Esophagus squamous epithelium (tissue), 5 donors: ENCODE measurements around the gene CENPO. TPM values are rescaled to one million over a fixed set of nuclear protein-coding genes. Genes with fewer than 3 reads are reported as not detected.

Experiments used
- DNase-seq: peaks from one replicate; lab custom pipeline; 2025; lab: John Stamatoyannopoulos, UW
- H3K27ac ChIP-seq, 4 donors: fragments of 200-600 bp; sonication (generic); one replicate each; pipeline ENCODE4 v1.5.1; 2016 to 2019; ENCODE audit warnings: mild to moderate bottlenecking in 1 of 4
- H3K27me3 ChIP-seq, 4 donors: fragments of 200-600 bp; sonication (generic); 1 replicate in 3 of 4; 2 replicates in 1 of 4; pipeline versions ENCODE4 v1.5.1 to v1.6.0; 2017 to 2021; ENCODE audit warnings: antibody characterized with exemption in 1 of 4
- H3K36me3 ChIP-seq, 3 donors: fragments of 200-600 bp; sonication (generic); one replicate each; pipeline ENCODE4 v1.5.1; 2016 to 2019
- H3K4me1 ChIP-seq, 3 donors: fragments of 200-600 bp; sonication (generic); one replicate each; pipeline ENCODE4 v1.5.1; 2017 to 2019
- H3K4me3 ChIP-seq, 4 donors: fragments of 200-600 bp; sonication (generic); 1 replicate in 3 of 4; 2 replicates in 1 of 4; pipeline ENCODE4 v1.5.1; 2016 to 2019; ENCODE audit warnings: mild to moderate bottlenecking in 2 of 4, moderate library complexity in 1 of 4
- H3K9me3 ChIP-seq, 3 donors: fragments of 200-600 bp; sonication (generic); one replicate each; pipeline ENCODE4 v1.5.1; 2016 to 2019
- CTCF ChIP-seq, 6 experiments: fragments of 450-650 bp in 4 of 6; fragments of 200-600 bp in 2 of 6; sonication (generic) in 2 of 6; IDR thresholded peaks; one replicate each; pipeline ENCODE4 v1.5.1; 2016 to 2019; ENCODE audit warnings: antibody characterized with exemption in 6 of 6, mild to moderate bottlenecking in 4 of 6, moderate library complexity in 4 of 6
- POLR2A ChIP-seq, 4 donors: fragments of 450-650 bp; IDR thresholded peaks; one replicate each; pipeline ENCODE4 v1.6.1; 2017; ENCODE audit warnings: antibody characterized with exemption in 4 of 4, mild to moderate bottlenecking in 4 of 4, moderate library complexity in 3 of 4
- WGBS, 2 donors: methylation state at CpG; one replicate each; pipeline ENCODE4 v1.1.5; 2018; 5-methylcytosine and 5-hydroxymethylcytosine counted together
- intact Hi-C: fragments of 100-400 bp; cut with DNase I; formaldehyde crosslinking; loops from one replicate; pipeline ENCODE4 v1.15.0; 2022
- total RNA-seq, 4 donors: library from RNA; depleted of rRNA; stranded (reverse); fragments of >200 nt; gene quantifications; one replicate each; pipeline ENCODE4 v1.1.0, GENCODE V29; 2016
- donor health status: DM: yes; HTN: yes; CAD: no.

Gene CENPO
- total RNA-seq, 4 donors from 2014 or later: 3.5 to 12.2 (median 6.4) TPM

GRCh38 chr2:24853046-24853445 lies 59.8 kb downstream of the CENPO start:
- DNase-seq: no peak
- H3K27me3 ChIP-seq: no peaks in the 10 kb centered on the region
- H3K4me1 ChIP-seq: peaks cover 0 to 38% (median 7%) of the 10 kb centered on the region in 3 donors
- no peaks in the 10 kb centered on the region for H3K36me3 ChIP-seq
- no peaks in the 10 kb centered on the region for H3K9me3 ChIP-seq
- 93 to 96% methylated on average over 9 of the region's 9 CpGs for WGBS, 2 donors
- TF ChIP-seq CTCF (IDR thresholded peaks at IDR 0.05) (no peak), POLR2A (IDR thresholded peaks at IDR 0.05) (no peak)
- no peak overlapping the region for H3K27ac ChIP-seq
- intact Hi-C loops: no loop called here
- no peak overlapping the region for H3K4me3 ChIP-seq

- intact Hi-C loops: no loop called here
- DNase-seq: no peak
- Histone ChIP-seq H3K4me3 (no peak overlapping the region), H3K4me1 (peaks cover 0 to 38% (median 7%) of the 10 kb centered on the region in 3 donors), H3K36me3 (no peaks in the 10 kb centered on the region), H3K9me3 (no peaks in the 10 kb centered on the region), H3K27ac (peak overlapping the region in 3 of 4 donors; percentile 56 to 72 (median 61)), H3K27me3 (no peaks in the 10 kb centered on the region)
- TF ChIP-seq CTCF (IDR thresholded peaks at IDR 0.05): no peak
- no peak for TF ChIP-seq POLR2A (IDR thresholded peaks at IDR 0.05)
- 86 to 90% methylated on average over 3 of the region's 3 CpGs for WGBS, 2 donors
These were observed 60.8 kb downstream of the CENPO start for GRCh38 chr2:24853996-24854395.

- no peak for TF ChIP-seq POLR2A (IDR thresholded peaks at IDR 0.05)
- TF ChIP-seq CTCF (IDR thresholded peaks at IDR 0.05): no peak
- DNase-seq: no peak
- Histone ChIP-seq H3K9me3 (no peaks in the 10 kb centered on the region), H3K4me3 (no peak overlapping the region), H3K27me3 (no peaks in the 10 kb centered on the region), H3K36me3 (no peaks in the 10 kb centered on the region), H3K4me1 (peaks cover 0 to 37% (median 7%) of the 10 kb centered on the region in 3 donors), H3K27ac (peak overlapping the region in 3 of 4 donors; percentile 61 to 85 (median 69))
- 79 to 90% methylated on average over 7 to 8 of the region's 8 CpGs for WGBS, 2 donors
- intact Hi-C loops: no loop called here
These were observed 61.9 kb downstream of the CENPO start for GRCh38 chr2:24855022-24855622.

- H3K36me3 ChIP-seq: no peaks in the 10 kb centered on the region
- no peak overlapping the region for H3K4me3 ChIP-seq
- no peaks in the 10 kb centered on the region for H3K27me3 ChIP-seq
- TF ChIP-seq CTCF (IDR thresholded peaks at IDR 0.05): no peak
- no peak for TF ChIP-seq POLR2A (IDR thresholded peaks at IDR 0.05)
- H3K27ac ChIP-seq: peak overlapping the region in 3 of 4 donors; percentile 61 to 85 (median 69)
- DNase-seq: no peak
- WGBS, 2 donors: 30 to 65% methylated on average over 2 to 3 of the region's 4 CpGs
- H3K4me1 ChIP-seq: peaks cover 0 to 31% (median 7%) of the 10 kb centered on the region in 3 donors
- no peaks in the 10 kb centered on the region for H3K9me3 ChIP-seq
- intact Hi-C loops: no loop called here
These were observed 62.5 kb downstream of the CENPO start for GRCh38 chr2:24855726-24856125.

- Histone ChIP-seq H3K9me3 (no peaks in the 10 kb centered on the region), H3K4me3 (no peak overlapping the region), H3K27ac (peak overlapping the region in 2 of 4 donors; percentile 61 to 85), H3K27me3 (no peaks in the 10 kb centered on the region), H3K36me3 (no peaks in the 10 kb centered on the region), H3K4me1 (peaks cover 0 to 26% (median 7%) of the 10 kb centered on the region in 3 donors)
- TF ChIP-seq POLR2A (IDR thresholded peaks at IDR 0.05) (no peak), CTCF (IDR thresholded peaks at IDR 0.05) (no peak)
- intact Hi-C loops: no loop called here
- DNase-seq: no peak
- WGBS, 2 donors: 61 to 86% methylated on average over 3 to 5 of the region's 5 CpGs
These were observed 63.6 kb downstream of the CENPO start for GRCh38 chr2:24856791-24857211.
